Neural cell (in vitro differentiated cells): ENCODE data around the gene TUBGCP2. TPM values are rescaled to one million over a fixed set of nuclear protein-coding genes. Genes with fewer than 3 reads are reported as not detected.
"Not testable (repeated sequence)": the region's sequence is repeated elsewhere in the genome, so short reads cannot be mapped to it uniquely, and the experiment has no call there.

Experiments
- H2AFZ ChIP-seq: fragments of 200-600, 300-800 bp; sonication (generic), shearing (Covaris generic); 2 replicates; pipeline ENCODE4 v1.6.0; 2014; ENCODE audit warnings: low read depth, mild to moderate bottlenecking, antibody characterized with exemption, low read length, moderate library complexity
- H3F3A ChIP-seq: fragments of 200-600 bp; shearing (Covaris generic); 2 replicates; pipeline ENCODE4 v1.6.1; 2016; ENCODE audit warnings: mild to moderate bottlenecking, moderate library complexity, mixed read lengths, antibody characterized with exemption, low read length; ENCODE audit not compliant: insufficient read depth, poor library complexity, severe bottlenecking
- H3K27ac ChIP-seq: fragments of 200-600, 300-800 bp; sonication (generic), shearing (Covaris generic); 2 replicates; pipeline ENCODE4 v1.5.1; 2014; ENCODE audit warnings: mild to moderate bottlenecking, low read length, moderate library complexity
- H3K27me3 ChIP-seq: fragments of 300-800, 200-600 bp; sonication (generic), shearing (Covaris generic); 2 replicates; pipeline ENCODE4 v1.6.0; 2014; ENCODE audit warnings: mild to moderate bottlenecking, low read depth, low read length, moderate library complexity; ENCODE audit not compliant: insufficient read depth
- H3K36me3 ChIP-seq: fragments of 300-800, 200-600 bp; sonication (generic), shearing (Covaris generic); 2 replicates; pipeline ENCODE4 v1.5.1; 2014; ENCODE audit warnings: mild to moderate bottlenecking, antibody characterized with exemption, low read length, moderate library complexity; ENCODE audit not compliant: insufficient read depth
- H3K4me2 ChIP-seq: fragments of 300-800, 200-600 bp; sonication (generic), shearing (Covaris generic); 2 replicates; pipeline ENCODE4 v1.6.0; 2014; ENCODE audit warnings: mild to moderate bottlenecking, low read length
- H3K4me3 ChIP-seq: fragments of 300-800, 200-600 bp; sonication (generic), shearing (Covaris generic); 2 replicates; pipeline ENCODE4 v1.5.1; 2014; ENCODE audit warnings: mild to moderate bottlenecking, low read length, moderate library complexity
- H3K79me2 ChIP-seq: fragments of 200-600 bp; shearing (Covaris generic); replicated peaks from 2 replicates; pipeline ENCODE4 v1.6.0; 2014; ENCODE audit warnings: mild to moderate bottlenecking, low read length, moderate library complexity; ENCODE audit not compliant: insufficient read depth
- H3K9ac ChIP-seq: fragments of 300-800, 200-600 bp; sonication (generic), shearing (Covaris generic); 2 replicates; pipeline ENCODE4 v1.6.1; 2016; ENCODE audit warnings: mild to moderate bottlenecking, low read length, mixed read lengths
- H3K9me2 ChIP-seq: fragments of 200-600 bp; shearing (Covaris generic); 2 replicates; pipeline ENCODE4 v1.6.1; 2016; ENCODE audit warnings: mild to moderate bottlenecking, low read length, mixed read lengths; ENCODE audit not compliant: insufficient read depth
- H3K9me3 ChIP-seq: fragments of 200-600, 300-800 bp; sonication (generic), shearing (Covaris generic); 2 replicates; pipeline ENCODE4 v1.6.1; 2016; ENCODE audit warnings: mild to moderate bottlenecking, mixed run types, low read length, moderate library complexity, mixed read lengths
- H4K20me1 ChIP-seq: fragments of 200-600 bp; shearing (Covaris generic); 2 replicates; pipeline ENCODE4 v1.6.1; 2016; ENCODE audit warnings: mild to moderate bottlenecking, mixed run types; ENCODE audit not compliant: insufficient read depth
- EZH2 ChIP-seq: fragments of 200-600, 300-800 bp; shearing (Covaris generic), sonication (generic); IDR thresholded peaks from 2 replicates; pipeline ENCODE4 v1.6.1; 2014; ENCODE audit warnings: antibody characterized with exemption, low read length, borderline replicate concordance, mild to moderate bottlenecking; ENCODE audit not compliant: insufficient read depth, poor library complexity, severe bottlenecking
- polyA plus RNA-seq: library from polyadenylated mRNA; depleted of rRNA; stranded (reverse); fragments of >200 nt; gene quantifications from 2 replicates; pipeline ENCODE4 v1.2.3, GENCODE V29; 2014
- TF ChIP-seq, protein P1 (sequence below): fragments of 450-650 bp; IDR thresholded peaks from 2 replicates; pipeline ENCODE4 v1.5.1; 2014; ENCODE audit warnings: antibody characterized with exemption, mild to moderate bottlenecking, moderate library complexity; ENCODE audit not compliant: poor library complexity, severe bottlenecking
- TF ChIP-seq, protein P2 (sequence below): IDR thresholded peaks from 2 replicates; pipeline ENCODE4 v1.6.1; 2012; ENCODE audit warnings: borderline replicate concordance

TUBGCP2 gene
- polyA plus RNA-seq, 1 donor from 2014 or later = 34.5 TPM

GRCh38 chr10:133325440-133326222 lies 17.0 kb upstream of the TUBGCP2 start:
- TF ChIP-seq, protein P1, sequence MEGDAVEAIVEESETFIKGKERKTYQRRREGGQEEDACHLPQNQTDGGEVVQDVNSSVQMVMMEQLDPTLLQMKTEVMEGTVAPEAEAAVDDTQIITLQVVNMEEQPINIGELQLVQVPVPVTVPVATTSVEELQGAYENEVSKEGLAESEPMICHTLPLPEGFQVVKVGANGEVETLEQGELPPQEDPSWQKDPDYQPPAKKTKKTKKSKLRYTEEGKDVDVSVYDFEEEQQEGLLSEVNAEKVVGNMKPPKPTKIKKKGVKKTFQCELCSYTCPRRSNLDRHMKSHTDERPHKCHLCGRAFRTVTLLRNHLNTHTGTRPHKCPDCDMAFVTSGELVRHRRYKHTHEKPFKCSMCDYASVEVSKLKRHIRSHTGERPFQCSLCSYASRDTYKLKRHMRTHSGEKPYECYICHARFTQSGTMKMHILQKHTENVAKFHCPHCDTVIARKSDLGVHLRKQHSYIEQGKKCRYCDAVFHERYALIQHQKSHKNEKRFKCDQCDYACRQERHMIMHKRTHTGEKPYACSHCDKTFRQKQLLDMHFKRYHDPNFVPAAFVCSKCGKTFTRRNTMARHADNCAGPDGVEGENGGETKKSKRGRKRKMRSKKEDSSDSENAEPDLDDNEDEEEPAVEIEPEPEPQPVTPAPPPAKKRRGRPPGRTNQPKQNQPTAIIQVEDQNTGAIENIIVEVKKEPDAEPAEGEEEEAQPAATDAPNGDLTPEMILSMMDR = no peak
- TF ChIP-seq EZH2 = no peak
- Histone ChIP-seq H3F3A (no peaks in the 10 kb centered on the region), H3K9ac (peak overlapping the region; percentile 36), H3K9me3 (no peaks in the 10 kb centered on the region), H3K79me2 (no peaks in the 10 kb centered on the region), H3K36me3 (no peaks in the 10 kb centered on the region), H3K4me2 (no peak overlapping the region), H3K4me3 (peak overlapping the region; percentile 58), H3K27ac (no peak overlapping the region), H2AFZ (no peak overlapping the region), H3K27me3 (peaks cover 25% of the 10 kb centered on the region), H4K20me1 (no peaks in the 10 kb centered on the region), H3K9me2 (no peaks in the 10 kb centered on the region)

GRCh38 chr10:133324857-133325260 lies 16.2 kb upstream of the TUBGCP2 start:
- Histone ChIP-seq H3K4me2 (no peak overlapping the region), H3K27me3 (peaks cover 25% of the 10 kb centered on the region), H3K79me2 (no peaks in the 10 kb centered on the region), H3F3A (no peaks in the 10 kb centered on the region), H4K20me1 (no peaks in the 10 kb centered on the region), H3K27ac (no peak overlapping the region), H3K36me3 (no peaks in the 10 kb centered on the region), H3K9me2 (no peaks in the 10 kb centered on the region), H3K4me3 (peak overlapping the region; percentile 58), H3K9ac (no peak overlapping the region), H2AFZ (no peak overlapping the region), H3K9me3 (no peaks in the 10 kb centered on the region)
- TF ChIP-seq, protein P2, sequence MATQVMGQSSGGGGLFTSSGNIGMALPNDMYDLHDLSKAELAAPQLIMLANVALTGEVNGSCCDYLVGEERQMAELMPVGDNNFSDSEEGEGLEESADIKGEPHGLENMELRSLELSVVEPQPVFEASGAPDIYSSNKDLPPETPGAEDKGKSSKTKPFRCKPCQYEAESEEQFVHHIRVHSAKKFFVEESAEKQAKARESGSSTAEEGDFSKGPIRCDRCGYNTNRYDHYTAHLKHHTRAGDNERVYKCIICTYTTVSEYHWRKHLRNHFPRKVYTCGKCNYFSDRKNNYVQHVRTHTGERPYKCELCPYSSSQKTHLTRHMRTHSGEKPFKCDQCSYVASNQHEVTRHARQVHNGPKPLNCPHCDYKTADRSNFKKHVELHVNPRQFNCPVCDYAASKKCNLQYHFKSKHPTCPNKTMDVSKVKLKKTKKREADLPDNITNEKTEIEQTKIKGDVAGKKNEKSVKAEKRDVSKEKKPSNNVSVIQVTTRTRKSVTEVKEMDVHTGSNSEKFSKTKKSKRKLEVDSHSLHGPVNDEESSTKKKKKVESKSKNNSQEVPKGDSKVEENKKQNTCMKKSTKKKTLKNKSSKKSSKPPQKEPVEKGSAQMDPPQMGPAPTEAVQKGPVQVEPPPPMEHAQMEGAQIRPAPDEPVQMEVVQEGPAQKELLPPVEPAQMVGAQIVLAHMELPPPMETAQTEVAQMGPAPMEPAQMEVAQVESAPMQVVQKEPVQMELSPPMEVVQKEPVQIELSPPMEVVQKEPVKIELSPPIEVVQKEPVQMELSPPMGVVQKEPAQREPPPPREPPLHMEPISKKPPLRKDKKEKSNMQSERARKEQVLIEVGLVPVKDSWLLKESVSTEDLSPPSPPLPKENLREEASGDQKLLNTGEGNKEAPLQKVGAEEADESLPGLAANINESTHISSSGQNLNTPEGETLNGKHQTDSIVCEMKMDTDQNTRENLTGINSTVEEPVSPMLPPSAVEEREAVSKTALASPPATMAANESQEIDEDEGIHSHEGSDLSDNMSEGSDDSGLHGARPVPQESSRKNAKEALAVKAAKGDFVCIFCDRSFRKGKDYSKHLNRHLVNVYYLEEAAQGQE = no peak

DNA sequence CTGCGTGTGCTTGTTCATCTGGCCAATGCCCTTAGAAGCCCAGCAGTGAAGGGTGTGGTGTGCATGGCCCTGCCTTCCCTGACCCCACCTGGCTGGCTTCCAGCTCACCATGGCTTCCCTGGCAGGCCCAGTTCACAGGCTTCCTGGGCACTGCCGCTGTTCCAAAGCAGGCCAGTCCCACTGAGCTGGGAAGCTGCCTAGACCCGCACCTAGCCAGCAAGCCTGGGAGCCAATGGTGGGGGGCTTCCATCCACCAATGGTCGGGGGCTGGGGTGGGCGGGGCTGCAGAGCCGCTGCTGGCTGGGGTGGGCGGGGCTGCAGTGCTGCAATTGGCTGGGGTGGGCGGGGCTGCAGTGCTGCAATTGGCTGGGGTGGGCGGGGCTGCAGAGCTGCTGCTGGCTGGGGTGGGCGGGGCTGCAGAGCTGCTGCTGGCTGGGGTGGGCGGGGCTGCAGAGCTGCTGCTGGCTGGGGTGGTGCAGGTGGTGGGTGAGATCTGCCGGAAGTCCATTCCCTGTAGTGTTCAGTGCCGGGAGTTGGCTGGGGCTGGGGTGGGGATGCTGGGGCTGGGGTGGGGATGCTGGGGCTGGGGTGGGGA lies 15.6 kb upstream of the TUBGCP2 start:
- H4K20me1 ChIP-seq = no peaks in the 10 kb centered on the region
- no peaks in the 10 kb centered on the region for H3K9me2 ChIP-seq
- no peak overlapping the region for H2AFZ ChIP-seq
- H3K4me3 ChIP-seq = no peak overlapping the region
- no peak overlapping the region for H3K9ac ChIP-seq
- no peaks in the 10 kb centered on the region for H3K79me2 ChIP-seq
- H3K9me3 ChIP-seq = no peaks in the 10 kb centered on the region
- TF ChIP-seq, protein P2 = no peak
- no peak overlapping the region for H3K27ac ChIP-seq
- H3K4me2 ChIP-seq = no peak overlapping the region
- H3K36me3 ChIP-seq = no peaks in the 10 kb centered on the region
- H3F3A ChIP-seq = no peaks in the 10 kb centered on the region
- peaks cover 25% of the 10 kb centered on the region for H3K27me3 ChIP-seq

- H3K9ac ChIP-seq = not testable (repeated sequence)
Observed at GRCh38 chr10:133322064-133322709, 13.5 kb upstream of the TUBGCP2 start.

More at GRCh38 chr10:133322064-133322709, 13.5 kb upstream of the TUBGCP2 start:
- not testable (repeated sequence) for H3F3A ChIP-seq, H3K79me2 ChIP-seq, H3K4me2 ChIP-seq, H3K36me3 ChIP-seq, H4K20me1 ChIP-seq, H2AFZ ChIP-seq, H3K27ac ChIP-seq, H3K9me3 ChIP-seq, H3K9me2 ChIP-seq, H3K4me3 ChIP-seq
- H3K27me3 ChIP-seq = peaks cover 24% of the 10 kb centered on the region
